NCI-H510A (cell line): ENCODE measurements around the gene AKAP1.
A peak's percentile ranks its signal among the peaks of the same experiment; 100 is the strongest.

Experiments
- DNase-seq: peaks from one replicate; lab custom pipeline; 2025; lab: John Stamatoyannopoulos, UW

The AKAP1 gene, protein sequence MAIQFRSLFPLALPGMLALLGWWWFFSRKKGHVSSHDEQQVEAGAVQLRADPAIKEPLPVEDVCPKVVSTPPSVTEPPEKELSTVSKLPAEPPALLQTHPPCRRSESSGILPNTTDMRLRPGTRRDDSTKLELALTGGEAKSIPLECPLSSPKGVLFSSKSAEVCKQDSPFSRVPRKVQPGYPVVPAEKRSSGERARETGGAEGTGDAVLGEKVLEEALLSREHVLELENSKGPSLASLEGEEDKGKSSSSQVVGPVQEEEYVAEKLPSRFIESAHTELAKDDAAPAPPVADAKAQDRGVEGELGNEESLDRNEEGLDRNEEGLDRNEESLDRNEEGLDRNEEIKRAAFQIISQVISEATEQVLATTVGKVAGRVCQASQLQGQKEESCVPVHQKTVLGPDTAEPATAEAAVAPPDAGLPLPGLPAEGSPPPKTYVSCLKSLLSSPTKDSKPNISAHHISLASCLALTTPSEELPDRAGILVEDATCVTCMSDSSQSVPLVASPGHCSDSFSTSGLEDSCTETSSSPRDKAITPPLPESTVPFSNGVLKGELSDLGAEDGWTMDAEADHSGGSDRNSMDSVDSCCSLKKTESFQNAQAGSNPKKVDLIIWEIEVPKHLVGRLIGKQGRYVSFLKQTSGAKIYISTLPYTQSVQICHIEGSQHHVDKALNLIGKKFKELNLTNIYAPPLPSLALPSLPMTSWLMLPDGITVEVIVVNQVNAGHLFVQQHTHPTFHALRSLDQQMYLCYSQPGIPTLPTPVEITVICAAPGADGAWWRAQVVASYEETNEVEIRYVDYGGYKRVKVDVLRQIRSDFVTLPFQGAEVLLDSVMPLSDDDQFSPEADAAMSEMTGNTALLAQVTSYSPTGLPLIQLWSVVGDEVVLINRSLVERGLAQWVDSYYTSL

DNA sequence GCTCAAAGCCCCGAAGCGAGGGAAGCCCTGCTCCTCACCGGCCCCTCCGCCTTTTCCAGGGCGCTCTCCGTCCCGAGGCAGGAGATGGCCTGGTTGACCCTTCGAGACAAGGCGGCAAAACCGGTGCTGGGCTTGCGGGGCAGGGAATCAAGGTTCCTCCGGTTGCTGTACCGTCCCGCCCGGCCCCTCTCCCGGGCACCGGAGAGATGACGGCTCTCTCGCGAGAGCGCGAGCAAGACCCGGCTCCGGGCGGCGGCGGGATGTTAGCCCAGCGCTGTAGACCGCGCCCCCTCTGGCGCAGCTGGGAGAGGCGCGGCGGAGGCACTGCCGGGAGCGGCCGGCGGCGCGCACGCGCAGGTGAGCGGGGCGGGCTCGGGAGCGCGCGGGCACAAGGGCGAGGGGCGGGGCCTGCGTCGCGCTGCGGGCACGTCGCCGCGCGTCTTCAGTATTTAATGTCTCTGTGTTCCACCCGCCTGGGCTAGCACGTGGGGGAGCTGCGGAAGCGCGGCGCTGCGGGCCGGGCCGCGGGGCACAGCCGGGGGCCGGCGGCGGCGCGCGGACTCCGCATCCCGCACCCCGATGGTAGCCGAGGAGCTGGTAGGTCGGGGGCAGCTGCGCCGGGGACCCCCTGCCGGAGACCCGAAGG is at the start of gene AKAP1:
TSS of gene AKAP1 (plus strand) at position 445 of the 646 bp plus-strand sequence. CDS start 20,219 bp downstream, outside the sequence.
- DNase-seq, result peak; percentile 98

DNA sequence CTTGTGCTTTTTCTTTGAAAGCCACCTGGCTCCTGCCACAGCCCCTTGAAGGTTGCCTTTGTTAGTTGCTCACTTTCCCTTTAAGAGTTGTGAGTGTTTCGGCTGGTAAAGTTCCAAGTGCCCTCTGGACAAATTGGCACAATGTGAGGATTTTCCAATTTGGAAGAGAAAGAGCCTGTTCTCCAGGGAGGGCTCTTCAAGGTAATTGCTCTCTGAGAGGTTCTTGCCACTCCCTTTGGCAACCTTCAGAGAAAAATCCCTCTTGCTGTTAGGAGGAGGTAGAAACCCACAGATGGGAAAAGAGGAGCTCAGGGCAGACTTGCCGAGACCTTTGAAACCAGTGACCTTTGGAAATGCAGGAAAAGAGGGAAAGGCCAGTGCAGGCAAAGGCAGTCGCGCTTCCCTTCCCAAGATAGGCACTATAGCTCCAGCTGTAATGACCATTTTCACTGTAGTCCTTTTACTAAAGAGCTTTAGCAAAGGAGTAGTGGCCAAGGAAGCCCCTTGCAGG is 49.0 kb upstream of the AKAP1 start:
- DNase-seq, result peak; percentile 49

DNA sequence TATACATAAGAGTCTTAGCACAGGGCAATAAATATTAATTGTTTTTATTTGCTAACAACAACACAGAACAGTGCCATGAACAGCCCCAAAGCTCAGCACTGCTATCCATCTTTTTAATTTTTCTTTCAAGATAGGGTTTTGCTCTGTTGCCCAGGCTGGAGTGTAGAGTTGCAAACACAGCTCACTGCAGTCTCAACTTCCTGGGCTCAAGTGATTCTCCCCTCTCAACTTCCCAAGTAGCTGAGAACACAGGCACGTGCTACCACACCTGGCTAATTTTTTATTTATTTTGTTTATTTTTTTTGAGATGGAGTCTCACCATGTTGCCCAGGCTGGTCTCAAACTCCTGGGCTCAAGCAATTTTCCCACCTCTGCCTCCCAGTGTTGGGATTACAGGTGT is 47.6 kb upstream of the AKAP1 start:
- no peak for DNase-seq

DNA sequence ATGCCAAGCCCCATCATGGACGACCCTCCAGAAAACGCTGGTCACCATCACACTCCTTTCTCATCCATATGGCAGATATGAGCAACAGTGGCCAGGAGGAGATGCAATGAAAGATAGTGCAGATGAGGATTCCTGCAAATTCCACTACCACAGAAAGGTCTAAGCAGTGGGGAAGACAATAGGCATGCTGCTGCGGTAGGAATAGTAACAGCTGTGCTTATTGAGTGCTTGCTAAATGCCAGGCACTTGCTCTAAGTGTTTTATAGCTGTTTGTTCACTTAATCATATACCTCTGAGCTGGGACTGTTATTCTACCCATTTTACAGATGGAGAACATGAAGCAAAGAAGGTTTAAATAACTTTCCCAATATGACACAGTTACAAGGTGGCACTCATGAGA is 46.6 kb upstream of the AKAP1 start:
- no peak for DNase-seq

DNA sequence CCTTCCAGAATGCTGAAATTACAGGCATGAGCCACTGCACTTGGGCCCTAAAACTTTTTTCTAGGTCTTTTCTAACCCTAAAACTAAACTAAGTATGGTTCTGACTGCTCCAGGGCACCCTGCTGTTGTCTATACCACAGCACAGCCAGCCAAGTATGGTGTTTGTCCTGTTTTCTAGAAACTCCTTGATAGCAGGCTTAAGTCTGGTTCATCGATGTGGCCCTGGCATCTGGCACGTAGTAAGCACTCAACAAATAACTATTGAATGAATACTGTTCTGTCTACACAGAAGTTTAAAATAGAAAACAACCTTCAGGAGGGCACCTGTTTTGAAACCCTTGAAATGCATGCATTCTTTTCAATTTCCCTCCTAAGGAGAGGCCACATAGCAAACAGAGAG is 44.5 kb upstream of the AKAP1 start:
- DNase-seq, result no peak

DNA sequence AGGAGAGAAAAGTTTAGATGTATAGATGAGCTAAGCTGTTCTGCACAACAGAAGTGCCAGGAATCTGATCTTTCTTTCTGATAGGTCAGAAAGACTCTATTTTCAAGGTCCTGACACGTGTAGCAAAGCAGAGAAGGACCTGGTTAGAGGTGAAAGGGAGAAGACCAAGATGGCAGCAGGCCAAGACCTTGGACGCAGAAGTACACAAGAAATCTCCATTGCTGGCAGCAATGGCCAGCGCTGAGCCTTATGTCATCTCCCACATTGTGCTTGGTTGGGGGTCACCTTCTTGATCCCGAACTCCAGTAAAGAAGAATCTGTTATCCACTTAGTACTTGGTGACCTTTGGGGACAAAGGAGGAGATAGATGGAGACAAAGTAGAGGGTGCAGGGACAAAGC is 41.8 kb upstream of the AKAP1 start:
- DNase-seq, result no peak

DNA sequence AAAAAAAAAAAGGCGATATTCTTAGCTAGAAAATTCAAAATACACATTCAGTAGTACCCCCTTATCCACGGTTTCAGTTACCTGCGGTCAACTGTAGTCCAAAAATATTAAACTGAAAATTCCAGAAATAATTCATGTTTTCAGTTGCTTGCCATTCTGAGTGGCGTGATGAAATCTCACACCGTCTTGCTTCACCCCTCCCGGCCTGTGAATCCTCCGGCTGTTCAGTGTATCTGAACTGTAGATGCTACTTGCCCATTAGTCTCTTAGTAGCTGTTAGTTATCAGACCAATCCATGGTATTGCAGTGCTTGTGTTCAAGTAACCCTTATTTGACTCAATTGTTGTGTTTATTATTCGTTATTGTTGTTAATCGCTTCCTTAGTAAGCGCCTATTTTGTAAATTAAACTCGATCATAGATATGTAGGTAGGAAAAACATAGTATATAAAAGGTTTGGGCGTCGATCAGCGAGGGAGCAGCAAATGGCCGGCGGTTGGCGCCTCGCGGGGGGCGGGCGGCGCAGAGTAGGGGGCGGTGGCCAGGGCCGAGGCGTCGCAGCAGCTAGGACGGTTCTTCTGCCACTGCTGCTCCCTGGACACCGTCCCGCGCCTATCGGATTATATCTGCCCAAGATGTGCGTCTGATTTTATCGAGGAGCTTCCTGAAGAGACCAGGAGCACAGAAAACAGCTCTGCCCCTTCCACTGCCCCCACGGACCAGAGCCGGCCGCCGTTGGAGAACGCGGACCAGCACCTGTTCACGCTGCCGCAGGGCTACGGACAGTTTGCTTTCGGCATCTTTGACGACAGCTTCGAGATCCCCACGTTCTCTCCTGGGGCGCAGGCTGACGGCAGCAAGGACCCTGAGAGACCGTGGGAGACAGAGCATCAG is 39.8 kb upstream of the AKAP1 start:
- no peak for DNase-seq

DNA sequence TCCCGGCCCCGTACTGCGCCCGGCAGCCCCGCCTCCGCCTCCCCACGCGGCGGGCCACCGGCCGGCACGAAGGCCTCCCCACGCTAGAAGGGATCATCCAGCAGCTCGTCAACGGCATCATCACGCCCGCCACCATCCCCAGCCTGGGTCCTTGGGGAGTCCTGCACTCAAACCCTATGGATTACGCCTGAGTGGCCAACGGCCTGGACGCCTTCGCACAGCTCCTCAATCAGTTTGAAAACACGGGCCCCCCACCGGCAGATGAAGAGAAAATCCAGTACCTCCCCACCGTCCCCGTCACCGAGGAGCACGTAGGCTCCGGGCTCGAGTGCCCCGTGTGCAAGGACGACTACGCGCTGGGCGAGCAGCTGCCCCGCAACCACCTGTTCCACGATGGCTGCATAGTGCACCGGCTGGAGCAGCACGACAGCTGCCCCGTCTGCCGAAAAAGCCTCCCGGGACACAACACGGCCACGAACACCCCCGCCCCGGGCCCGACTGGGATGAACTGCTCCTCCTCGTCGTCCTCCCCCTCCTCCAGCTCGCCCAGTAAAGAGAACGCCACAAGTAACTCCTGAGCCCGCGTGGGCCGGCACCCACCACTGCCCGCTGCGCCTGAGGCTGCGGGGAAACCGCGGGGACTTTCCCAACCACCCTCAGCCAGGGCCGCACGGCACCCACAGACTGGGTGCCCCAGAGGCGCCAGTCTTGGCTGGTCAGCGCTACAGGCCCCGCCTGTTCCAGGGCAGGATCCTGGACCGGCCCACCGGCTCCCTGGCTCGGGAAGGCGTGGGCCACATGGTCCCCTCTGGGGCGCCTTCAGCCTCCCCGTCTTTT is 39.0 kb upstream of the AKAP1 start:
- DNase-seq, result no peak

DNA sequence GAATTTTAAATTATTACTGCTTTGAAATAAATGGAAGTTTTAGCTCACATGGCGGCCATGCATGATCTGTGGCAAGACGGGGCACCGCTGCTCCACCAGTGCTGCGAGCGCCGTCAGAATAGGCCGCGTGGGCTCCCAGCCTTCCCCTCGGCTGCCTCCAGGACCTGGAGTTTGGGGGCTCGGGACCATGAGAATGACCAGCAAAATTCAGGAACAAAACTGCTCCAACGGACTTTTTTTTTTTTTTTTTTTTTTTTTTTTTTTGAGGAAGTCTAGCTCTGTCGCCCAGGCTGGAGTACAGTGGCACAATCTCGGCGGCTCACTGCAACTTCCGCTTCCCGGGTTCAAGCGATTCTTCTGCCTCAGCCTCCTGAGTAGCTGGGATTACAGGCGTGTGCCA is 38.3 kb upstream of the AKAP1 start:
- no peak for DNase-seq

DNA sequence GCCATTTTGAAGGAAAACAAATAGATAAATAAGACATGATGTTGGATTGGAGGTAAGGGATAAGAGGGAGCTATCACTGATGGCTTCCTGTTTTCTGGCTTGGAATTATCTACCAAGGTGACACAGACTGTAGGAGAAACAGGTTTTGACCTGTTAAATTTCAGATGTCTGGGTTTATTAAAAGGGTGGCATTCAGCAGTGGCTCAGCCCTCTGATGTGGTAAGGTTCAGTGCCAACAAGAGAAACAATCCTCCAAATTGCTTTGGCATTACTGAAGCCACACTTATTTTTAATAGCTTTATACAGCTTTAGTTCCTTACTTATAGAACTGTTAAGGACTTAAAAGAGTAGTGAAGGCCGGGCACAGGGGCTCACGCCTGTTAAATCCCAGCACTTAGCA is 37.0 kb upstream of the AKAP1 start:
- DNase-seq, result no peak

DNA sequence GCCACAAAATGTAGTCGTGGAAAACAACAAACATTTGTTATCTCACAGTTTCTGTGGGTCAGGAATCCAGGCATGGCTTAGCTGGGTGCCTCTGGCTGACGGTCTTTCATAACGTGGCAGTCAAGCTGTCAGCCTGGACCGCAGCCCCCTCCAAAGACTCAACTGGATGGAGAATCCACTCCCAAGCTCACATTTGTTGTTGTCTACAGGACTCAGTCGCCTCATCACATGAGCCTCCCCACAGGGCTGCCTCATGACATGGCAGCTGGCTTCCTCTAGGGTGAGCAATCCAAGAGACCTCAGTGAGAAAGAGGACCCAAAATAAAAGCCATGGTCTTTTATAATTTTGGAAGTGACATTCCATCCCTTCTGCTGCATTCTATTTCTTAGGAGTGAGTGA is 34.7 kb upstream of the AKAP1 start:
- DNase-seq, result no peak

DNA sequence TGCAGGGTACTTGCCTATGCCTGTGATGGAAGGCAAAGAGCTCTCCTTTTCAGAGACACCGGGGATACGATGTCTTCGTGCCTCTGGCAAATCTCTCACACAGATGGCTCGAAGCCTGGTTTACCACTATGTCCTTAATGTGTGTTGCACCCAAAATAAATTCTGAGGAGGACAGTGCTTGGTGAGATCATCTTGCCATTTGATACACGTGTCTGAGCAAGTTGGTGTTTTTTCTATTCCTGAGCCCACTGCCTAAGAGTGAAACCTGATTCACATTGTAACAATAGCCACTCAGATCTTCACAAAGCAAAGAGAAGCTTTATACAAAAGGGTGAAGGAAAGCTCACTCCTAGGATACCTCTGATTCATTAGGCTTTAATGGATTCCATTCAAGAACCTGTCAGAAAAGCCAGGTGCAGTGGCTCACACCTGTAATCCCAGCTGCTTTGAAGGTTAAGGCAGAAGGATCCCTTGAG is 33.1 kb upstream of the AKAP1 start:
- peak; percentile 87 for DNase-seq

DNA sequence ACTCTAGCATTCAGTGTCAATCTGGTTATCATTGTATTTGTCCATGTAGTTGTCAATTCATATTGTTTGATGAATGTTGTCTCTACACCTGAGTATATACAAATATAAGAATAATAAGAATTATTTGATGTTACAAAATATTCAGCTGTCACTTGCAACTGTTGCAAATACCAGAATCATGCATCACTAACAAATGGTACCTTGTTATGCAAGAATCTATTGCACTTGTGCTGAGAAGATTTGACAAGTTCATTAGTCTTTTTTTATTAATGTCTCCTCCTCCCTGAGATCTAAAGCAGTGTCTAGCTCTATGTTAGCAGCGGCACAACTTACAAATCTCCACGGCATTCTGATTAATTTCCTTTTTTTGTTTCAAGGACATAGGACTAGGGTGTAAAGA is 22.2 kb upstream of the AKAP1 start:
- DNase-seq, result no peak

DNA sequence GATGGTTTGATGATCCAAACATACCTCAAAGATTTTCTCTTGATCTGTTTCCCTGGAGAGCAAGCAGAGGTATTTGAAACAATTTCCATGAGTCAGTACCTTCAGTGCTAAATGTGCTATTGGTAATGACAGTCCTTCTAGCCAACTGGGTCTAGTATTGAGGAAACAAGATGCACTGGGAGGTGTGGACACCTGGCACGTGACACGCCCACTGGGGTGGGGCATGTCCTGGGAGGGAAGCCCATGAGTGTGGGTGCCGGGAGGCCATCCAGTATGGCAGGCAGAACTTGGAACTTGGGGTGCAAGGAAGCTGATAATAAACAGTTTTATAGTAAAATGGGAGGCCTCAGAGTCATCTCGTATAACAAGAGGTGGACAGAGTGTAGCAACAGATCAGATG is 17.9 kb upstream of the AKAP1 start:
- DNase-seq, result no peak

DNA sequence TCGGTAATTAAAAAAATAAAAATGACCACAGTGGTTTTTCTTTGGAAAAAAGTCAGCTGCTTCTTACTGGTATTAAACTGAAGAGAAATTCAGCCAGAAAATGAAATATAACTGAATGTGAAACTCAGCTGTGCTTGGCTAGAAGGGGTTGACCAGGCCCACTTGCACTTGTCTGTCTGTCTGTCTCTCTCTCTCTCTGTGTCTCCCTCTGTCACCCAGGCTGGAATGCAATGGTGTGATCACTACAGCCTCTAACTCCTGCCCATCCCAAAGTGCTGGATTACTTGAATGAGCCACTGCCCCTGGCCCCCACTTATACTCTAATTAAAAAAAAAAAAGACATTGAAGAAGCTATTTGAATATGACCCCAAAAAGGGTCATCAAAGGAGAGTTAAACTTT is 17.3 kb upstream of the AKAP1 start:
- no peak for DNase-seq

DNA sequence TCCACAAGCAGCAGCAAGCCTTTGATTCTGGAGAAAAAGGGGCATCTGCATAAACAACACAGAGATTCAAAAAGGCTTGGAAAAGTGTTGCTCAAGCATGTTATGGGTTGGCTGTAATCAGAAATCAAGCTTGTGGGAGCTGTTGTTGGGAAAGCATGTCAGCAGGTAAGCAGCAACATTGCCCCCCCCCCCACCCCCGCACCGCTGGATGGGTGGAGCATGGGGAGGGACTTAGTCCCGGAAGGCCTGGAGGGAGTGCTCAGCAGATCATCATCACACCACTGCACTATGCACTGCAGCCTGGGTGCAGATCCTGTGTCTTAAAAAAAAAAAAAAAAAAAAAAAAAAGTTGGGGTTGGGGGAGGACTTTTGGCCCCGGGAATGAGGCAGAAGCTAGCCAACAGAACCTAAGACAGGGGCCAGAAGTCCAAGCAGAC is 16.8 kb upstream of the AKAP1 start:
- DNase-seq, result no peak

DNA sequence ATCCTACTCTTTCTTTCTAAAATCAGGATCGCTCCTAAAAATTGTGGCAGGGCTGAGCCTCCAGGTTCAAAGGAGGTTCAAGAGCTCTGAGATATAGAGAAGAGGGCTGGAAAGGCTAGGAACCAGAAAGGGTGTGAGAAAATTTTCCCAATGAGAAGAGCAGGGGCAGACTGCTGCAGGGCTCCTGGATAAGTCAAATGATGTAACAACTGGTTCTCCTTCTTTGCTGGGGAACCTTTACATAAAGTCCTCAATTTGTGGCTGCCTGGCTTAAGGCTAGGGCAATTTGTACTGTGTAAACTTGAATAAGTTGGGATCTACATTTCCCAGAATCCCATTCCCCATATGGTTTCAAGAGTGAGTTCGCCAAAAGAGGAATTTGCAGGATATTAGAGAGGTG is 16.3 kb upstream of the AKAP1 start:
- DNase-seq, result no peak

DNA sequence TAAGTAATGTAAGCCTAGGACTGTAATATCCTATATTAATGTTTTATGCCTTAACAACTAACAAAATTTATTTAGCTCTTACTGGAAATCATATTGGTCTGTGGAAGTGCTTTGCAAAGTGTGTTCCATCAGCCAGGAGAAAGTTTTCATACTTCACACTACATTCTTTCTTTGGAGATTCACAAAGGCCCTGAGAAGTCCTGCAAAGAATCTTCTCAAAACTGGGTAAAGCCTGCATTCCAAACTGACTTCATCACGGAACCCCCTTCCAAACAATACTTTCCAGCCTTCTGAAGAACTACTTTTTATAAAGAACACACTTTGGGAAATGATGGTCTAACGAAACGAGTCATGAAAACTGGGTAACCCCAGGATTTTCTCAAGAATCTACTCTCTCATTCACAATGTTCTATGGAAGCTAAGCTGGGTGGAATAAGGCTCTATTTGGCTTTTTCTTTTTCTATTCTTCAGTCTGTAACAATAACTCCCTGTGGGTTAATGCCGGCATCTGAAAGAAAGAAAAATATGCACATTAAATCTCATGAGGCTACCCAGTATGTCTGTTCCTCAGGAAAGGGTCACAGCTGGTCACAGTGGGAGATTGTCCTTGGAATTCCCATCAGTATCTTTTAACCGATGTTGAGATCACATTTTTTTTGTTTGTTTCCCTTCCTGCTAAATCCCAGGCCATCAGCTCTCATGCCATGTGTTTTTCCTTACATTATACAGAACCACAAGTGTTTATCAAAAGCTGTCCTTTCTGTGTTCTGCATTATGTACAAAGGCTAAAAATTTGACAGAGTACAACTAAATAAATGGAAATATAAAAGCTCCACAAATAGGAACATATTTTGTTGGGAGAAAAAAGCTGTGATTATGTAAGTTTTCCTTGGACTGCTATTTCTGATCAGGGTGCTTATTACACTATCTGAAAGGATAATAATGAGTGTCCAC is 12.8 kb upstream of the AKAP1 start:
- no peak for DNase-seq

DNA sequence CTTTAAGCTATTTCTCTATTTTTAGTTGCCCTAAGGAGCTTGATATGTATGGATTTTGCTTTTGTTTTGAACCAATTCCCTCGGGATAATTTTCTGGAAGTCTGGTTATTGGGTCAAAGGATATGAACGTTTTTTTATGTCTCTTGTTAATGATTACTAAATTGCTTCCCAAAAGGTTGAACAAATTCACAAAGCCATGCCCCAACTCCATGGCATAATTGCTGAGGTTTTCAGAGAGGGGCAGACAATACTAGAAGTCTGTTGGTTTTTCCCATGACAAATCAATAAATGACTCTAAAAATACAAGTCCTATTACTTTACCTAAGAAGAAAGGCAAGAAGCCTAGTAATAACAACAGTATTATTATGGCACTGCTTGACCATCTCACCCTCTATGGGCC is 11.4 kb upstream of the AKAP1 start:
- no peak for DNase-seq
